ENCODE measurements around the gene TMEM132C.

Gene TMEM132C

DNA sequence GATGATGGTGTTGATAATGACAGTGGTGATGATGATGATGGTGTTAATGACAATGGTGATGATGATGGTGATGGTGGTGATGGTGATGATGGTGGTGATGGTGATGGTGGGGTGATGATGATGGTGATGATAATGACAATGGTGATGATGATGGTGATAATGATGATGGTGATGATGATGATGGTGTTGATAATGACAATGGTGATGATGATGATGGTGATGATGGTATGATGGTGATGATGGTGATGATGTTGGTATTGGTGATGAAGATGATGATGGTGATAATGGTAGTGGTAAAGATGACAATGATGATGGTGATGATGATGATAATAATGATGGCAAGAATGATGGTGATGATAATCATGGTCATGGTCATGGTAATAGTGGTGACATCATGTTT, 372.1 kb downstream of the TMEM132C start:
- H3K9me3 ChIP-seq (ENCODE audit: control insufficient read depth, insufficient read depth, low read depth, low read length), result no peaks in the 10 kb centered on the region
- H3K4me1 ChIP-seq (ENCODE audit: control insufficient read depth, insufficient read depth, low read length), result no peaks in the 10 kb centered on the region
- H3K36me3 ChIP-seq (ENCODE audit: control insufficient read depth in 2 of 2, insufficient read depth in 1 of 2, low read length in 2 of 2), result no peaks in the 10 kb centered on the region
- CTCF ChIA-PET, result no interaction called here
- TF ChIP-seq, protein P1, sequence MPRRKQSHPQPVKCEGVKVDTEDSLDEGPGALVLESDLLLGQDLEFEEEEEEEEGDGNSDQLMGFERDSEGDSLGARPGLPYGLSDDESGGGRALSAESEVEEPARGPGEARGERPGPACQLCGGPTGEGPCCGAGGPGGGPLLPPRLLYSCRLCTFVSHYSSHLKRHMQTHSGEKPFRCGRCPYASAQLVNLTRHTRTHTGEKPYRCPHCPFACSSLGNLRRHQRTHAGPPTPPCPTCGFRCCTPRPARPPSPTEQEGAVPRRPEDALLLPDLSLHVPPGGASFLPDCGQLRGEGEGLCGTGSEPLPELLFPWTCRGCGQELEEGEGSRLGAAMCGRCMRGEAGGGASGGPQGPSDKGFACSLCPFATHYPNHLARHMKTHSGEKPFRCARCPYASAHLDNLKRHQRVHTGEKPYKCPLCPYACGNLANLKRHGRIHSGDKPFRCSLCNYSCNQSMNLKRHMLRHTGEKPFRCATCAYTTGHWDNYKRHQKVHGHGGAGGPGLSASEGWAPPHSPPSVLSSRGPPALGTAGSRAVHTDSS (tag by site-specific recombination; IDR thresholded peaks at IDR 0.05), result peak; percentile 97
- TF ChIP-seq ZNF626 (tag by site-specific recombination; IDR thresholded peaks at IDR 0.05), result no peak
- TF ChIP-seq ZNF2 (tag by site-specific recombination; IDR thresholded peaks at IDR 0.05), result no peak
- TF ChIP-seq ZNF791 (tag by site-specific recombination; IDR thresholded peaks at IDR 0.05), result no peak
- peak; percentile 74 for TF ChIP-seq ATF2 (tag by site-specific recombination; IDR thresholded peaks at IDR 0.05; ENCODE audit: low read depth)
- 0 out of 2 replicates have a peak, but pooled peaks have one; percentile 8 for TF ChIP-seq ZNF140 (tag by site-specific recombination; IDR thresholded peaks at IDR 0.05)
- TF ChIP-seq ZNF37A (tag by site-specific recombination; IDR thresholded peaks at IDR 0.05), result no peak
- TF ChIP-seq ZNF558 (tag by site-specific recombination; IDR thresholded peaks at IDR 0.05), result no peak
- 0 out of 2 replicates have a peak, but pooled peaks have one; percentile 27 for TF ChIP-seq ZNF202 (tag by site-specific recombination; IDR thresholded peaks at IDR 0.05; ENCODE audit: borderline replicate concordance)
- TF ChIP-seq GLIS1 (tag by site-specific recombination; IDR thresholded peaks at IDR 0.05), result no peak
- no peak for TF ChIP-seq ZNF449 (tag by site-specific recombination; IDR thresholded peaks at IDR 0.05)
- no peak overlapping the region for H3K4me3 ChIP-seq (ENCODE audit: low read depth, low read length)
- POLR2A ChIA-PET, result no interaction called here
- H3K27ac ChIP-seq (ENCODE audit: extremely low read depth, low read depth, low read length), result no peak overlapping the region

DNA sequence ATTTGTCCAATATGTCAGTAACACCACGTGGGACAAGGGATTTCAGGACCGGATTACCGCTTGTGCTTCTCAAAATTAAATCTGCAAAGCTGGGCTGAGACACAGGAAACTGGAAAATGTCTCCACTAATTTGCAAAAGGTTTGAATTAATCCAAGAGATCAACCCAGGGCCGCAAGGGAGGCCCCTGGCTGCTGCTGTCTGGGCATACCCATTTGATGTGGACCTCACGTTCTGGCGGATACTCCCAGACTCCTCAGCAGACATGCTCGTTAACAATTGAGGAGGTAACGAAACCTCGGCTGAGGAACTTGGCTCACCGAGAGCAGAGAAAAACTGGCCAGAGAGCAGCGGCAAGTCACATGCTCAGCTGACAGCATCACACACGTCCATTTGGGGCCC, 376.2 kb downstream of the TMEM132C start:
- H3K27ac ChIP-seq (ENCODE audit: extremely low read depth, low read depth, low read length), result no peak overlapping the region
- TF ChIP-seq, protein P1 (tag by site-specific recombination; IDR thresholded peaks at IDR 0.05), result no peak
- no peak for TF ChIP-seq ZNF629 (tag by site-specific recombination; IDR thresholded peaks at IDR 0.05)
- TF ChIP-seq OSR2 (tag by site-specific recombination; IDR thresholded peaks at IDR 0.05), result no peak
- no peak for TF ChIP-seq ZNF626 (tag by site-specific recombination; IDR thresholded peaks at IDR 0.05)
- CTCF ChIA-PET, result interaction anchor here (0.7 kb wide), 1 partner anchor 521 kb away, joined by 5 read pairs; no protein-coding TSS in a partner anchor

DNA sequence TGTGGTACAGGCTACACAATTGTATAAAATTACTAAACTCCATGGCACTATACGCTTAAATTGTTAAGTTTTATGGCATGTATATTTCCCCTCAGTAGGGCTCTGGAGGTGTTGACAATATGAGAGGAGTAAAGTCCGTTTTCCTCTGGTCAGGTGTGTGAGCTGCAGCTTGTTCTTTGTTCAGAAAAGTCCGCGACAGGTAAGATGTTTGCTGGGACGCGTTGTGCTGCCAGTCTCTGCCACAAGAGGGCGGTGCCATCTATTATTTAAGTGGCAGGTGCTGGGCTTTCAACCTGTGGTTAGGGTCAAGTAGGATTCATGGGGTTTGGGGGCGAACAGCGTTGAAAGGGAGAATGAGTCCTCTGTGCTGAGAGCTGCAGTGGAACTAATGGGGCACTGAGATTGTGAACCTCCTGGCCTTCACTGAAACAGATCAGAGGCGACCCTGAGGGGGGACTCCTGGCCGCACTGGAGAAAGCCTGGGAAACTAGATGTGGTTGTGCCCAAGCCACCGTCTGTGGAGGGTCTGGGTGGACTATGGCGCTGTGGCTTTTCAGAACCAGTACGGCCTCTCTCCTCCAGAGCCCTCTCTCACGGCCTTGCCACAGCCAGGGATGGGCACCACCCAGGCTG, 377.8 kb downstream of the TMEM132C start:
- CTCF ChIA-PET, result interaction anchor here (0.5 to 1.4 kb wide), 9 partner anchors 10 to 1636 kb away, joined by 3 to 5 read pairs (median 3); no protein-coding TSS in a partner anchor
- H3K4me3 ChIP-seq (ENCODE audit: low read depth, low read length), result no peak overlapping the region
- H3K36me3 ChIP-seq (ENCODE audit: control insufficient read depth in 2 of 2, insufficient read depth in 1 of 2, low read length in 2 of 2), result no peaks in the 10 kb centered on the region
- no peaks in the 10 kb centered on the region for H3K9me3 ChIP-seq (ENCODE audit: control insufficient read depth, insufficient read depth, low read depth, low read length)
- H3K4me1 ChIP-seq (ENCODE audit: control insufficient read depth, insufficient read depth, low read length), result no peaks in the 10 kb centered on the region
- POLR2A ChIA-PET, result no interaction called here
- H3K27ac ChIP-seq (ENCODE audit: extremely low read depth, low read depth, low read length), result no peak overlapping the region
- TF ChIP-seq ZNF600 (tag by site-specific recombination; IDR thresholded peaks at IDR 0.05) (no peak), ZNF529 (tag by site-specific recombination; IDR thresholded peaks at IDR 0.05; ENCODE audit: insufficient replicate concordance) (no peak), ZNF658 (tag by site-specific recombination; IDR thresholded peaks at IDR 0.05) (no peak), ZNF248 (tag by site-specific recombination; IDR thresholded peaks at IDR 0.05) (no peak), ZNF350 (tag by site-specific recombination; IDR thresholded peaks at IDR 0.05) (no peak), ZNF654 (tag by site-specific recombination; IDR thresholded peaks at IDR 0.05; ENCODE audit: low read depth) (peak; percentile 42)
- TF ChIP-seq, protein P2, sequence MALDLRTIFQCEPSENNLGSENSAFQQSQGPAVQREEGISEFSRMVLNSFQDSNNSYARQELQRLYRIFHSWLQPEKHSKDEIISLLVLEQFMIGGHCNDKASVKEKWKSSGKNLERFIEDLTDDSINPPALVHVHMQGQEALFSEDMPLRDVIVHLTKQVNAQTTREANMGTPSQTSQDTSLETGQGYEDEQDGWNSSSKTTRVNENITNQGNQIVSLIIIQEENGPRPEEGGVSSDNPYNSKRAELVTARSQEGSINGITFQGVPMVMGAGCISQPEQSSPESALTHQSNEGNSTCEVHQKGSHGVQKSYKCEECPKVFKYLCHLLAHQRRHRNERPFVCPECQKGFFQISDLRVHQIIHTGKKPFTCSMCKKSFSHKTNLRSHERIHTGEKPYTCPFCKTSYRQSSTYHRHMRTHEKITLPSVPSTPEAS (tag by site-specific recombination; IDR thresholded peaks at IDR 0.05), result no peak
- TF ChIP-seq, protein P3, sequence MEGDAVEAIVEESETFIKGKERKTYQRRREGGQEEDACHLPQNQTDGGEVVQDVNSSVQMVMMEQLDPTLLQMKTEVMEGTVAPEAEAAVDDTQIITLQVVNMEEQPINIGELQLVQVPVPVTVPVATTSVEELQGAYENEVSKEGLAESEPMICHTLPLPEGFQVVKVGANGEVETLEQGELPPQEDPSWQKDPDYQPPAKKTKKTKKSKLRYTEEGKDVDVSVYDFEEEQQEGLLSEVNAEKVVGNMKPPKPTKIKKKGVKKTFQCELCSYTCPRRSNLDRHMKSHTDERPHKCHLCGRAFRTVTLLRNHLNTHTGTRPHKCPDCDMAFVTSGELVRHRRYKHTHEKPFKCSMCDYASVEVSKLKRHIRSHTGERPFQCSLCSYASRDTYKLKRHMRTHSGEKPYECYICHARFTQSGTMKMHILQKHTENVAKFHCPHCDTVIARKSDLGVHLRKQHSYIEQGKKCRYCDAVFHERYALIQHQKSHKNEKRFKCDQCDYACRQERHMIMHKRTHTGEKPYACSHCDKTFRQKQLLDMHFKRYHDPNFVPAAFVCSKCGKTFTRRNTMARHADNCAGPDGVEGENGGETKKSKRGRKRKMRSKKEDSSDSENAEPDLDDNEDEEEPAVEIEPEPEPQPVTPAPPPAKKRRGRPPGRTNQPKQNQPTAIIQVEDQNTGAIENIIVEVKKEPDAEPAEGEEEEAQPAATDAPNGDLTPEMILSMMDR (tag by site-specific recombination; IDR thresholded peaks at IDR 0.05), result 0 out of 2 replicates have a peak, but pooled peaks have one; percentile 15

More for the DNA sequence above, 376.2 kb downstream of the TMEM132C start:
- POLR2A ChIA-PET, result no interaction called here
- Histone ChIP-seq H3K36me3 (ENCODE audit: control insufficient read depth in 2 of 2, insufficient read depth in 1 of 2, low read length in 2 of 2) (no peaks in the 10 kb centered on the region), H3K4me3 (ENCODE audit: low read depth, low read length) (no peak overlapping the region), H3K9me3 (ENCODE audit: control insufficient read depth, insufficient read depth, low read depth, low read length) (no peaks in the 10 kb centered on the region), H3K4me1 (ENCODE audit: control insufficient read depth, insufficient read depth, low read length) (no peaks in the 10 kb centered on the region)

Measured in HEK293 (cell line).